ENCODE measurements around the gene LITAFD.
"Not testable (repeated sequence)": the region's sequence is repeated elsewhere in the genome, so short reads cannot be mapped to it uniquely, and the experiment has no call there.

LITAFD gene

GRCh38 chr16:8912793-8913192, 30.6 kb downstream of the LITAFD start:
- Mint-ChIP-seq H3K4me1 (peaks cover 22% of the 10 kb centered on the region), H3K4me3 (no peak overlapping the region), H3K27ac (peak overlapping the region; percentile 6), H3K9me3 (no peaks in the 10 kb centered on the region), H3K36me3 (peaks cover 100% of the 10 kb centered on the region)
- ATAC-seq, result no peak
- DNase-seq (ENCODE audit: low spot score in 2 of 2), result no peak

- Mint-ChIP-seq H3K9me3 (no peaks in the 10 kb centered on the region), H3K27ac (peak overlapping the region; percentile 6), H3K4me1 (peaks cover 26% of the 10 kb centered on the region), H3K36me3 (peaks cover 100% of the 10 kb centered on the region), H3K4me3 (no peak overlapping the region)
- DNase-seq (ENCODE audit: low spot score in 2 of 2) (no peak), ATAC-seq (no peak)
These were observed 31.9 kb downstream of the LITAFD start for GRCh38 chr16:8914098-8914497.

GRCh38 chr16:8915722-8916301, 33.7 kb downstream of the LITAFD start:
- Mint-ChIP-seq H3K36me3 (peaks cover 100% of the 10 kb centered on the region), H3K4me3 (no peak overlapping the region), H3K4me1 (peaks cover 39% of the 10 kb centered on the region), H3K9me3 (no peaks in the 10 kb centered on the region), H3K27ac (peak overlapping the region; percentile 43)
- ATAC-seq, result no peak
- DNase-seq (ENCODE audit: low spot score in 2 of 2), result no peak

GRCh38 chr16:8916541-8917225, 34.5 kb downstream of the LITAFD start:
- Mint-ChIP-seq H3K9me3 (no peaks in the 10 kb centered on the region), H3K4me1 (peaks cover 39% of the 10 kb centered on the region), H3K36me3 (peaks cover 100% of the 10 kb centered on the region), H3K4me3 (no peak overlapping the region), H3K27ac (peak overlapping the region; percentile 43)
- no peak for DNase-seq (ENCODE audit: low spot score in 2 of 2)
- no peak for ATAC-seq

- H3K9me3 Mint-ChIP-seq; ATAC-seq; H3K4me3 Mint-ChIP-seq; DNase-seq (ENCODE audit: low spot score in 2 of 2); H3K27ac Mint-ChIP-seq: not testable (repeated sequence)
- H3K4me1 Mint-ChIP-seq, result peaks cover 39% of the 10 kb centered on the region
- H3K36me3 Mint-ChIP-seq, result peaks cover 100% of the 10 kb centered on the region
These were observed 35.2 kb downstream of the LITAFD start for GRCh38 chr16:8917336-8917735.

- Mint-ChIP-seq H3K27ac (peak overlapping the region; percentile 71), H3K9me3 (no peaks in the 10 kb centered on the region), H3K4me1 (peaks cover 38% of the 10 kb centered on the region), H3K36me3 (peaks cover 99% of the 10 kb centered on the region), H3K4me3 (no peak overlapping the region)
- no peak for ATAC-seq
- DNase-seq (ENCODE audit: low spot score in 2 of 2), result no peak
These were observed 37.2 kb downstream of the LITAFD start for GRCh38 chr16:8919089-8919933.

- H3K4me1 Mint-ChIP-seq, result peaks cover 45% of the 10 kb centered on the region
These were observed 37.8 kb downstream of the LITAFD start for GRCh38 chr16:8919934-8920462.

GRCh38 chr16:8920645-8921346, 38.6 kb downstream of the LITAFD start:
- ATAC-seq, result peak; percentile 68
- peaks cover 52% of the 10 kb centered on the region for H3K4me1 Mint-ChIP-seq

More at GRCh38 chr16:8919934-8920462, 37.8 kb downstream of the LITAFD start:
- no peak overlapping the region for H3K4me3 Mint-ChIP-seq
- H3K36me3 Mint-ChIP-seq, result peaks cover 99% of the 10 kb centered on the region
- H3K9me3 Mint-ChIP-seq, result no peaks in the 10 kb centered on the region
- DNase-seq (ENCODE audit: low spot score in 2 of 2) (no peak), ATAC-seq (no peak)
- peak overlapping the region; percentile 71 for H3K27ac Mint-ChIP-seq

GRCh38 chr16:8921347-8921984, 39.3 kb downstream of the LITAFD start:
- peaks cover 55% of the 10 kb centered on the region for H3K4me1 Mint-ChIP-seq
- H3K4me3 Mint-ChIP-seq, result peak overlapping the region; percentile 21
- no peaks in the 10 kb centered on the region for H3K9me3 Mint-ChIP-seq
- H3K27ac Mint-ChIP-seq, result peak overlapping the region; percentile 71
- DNase-seq (ENCODE audit: low spot score in 2 of 2) (no peak), ATAC-seq (peak; percentile 32)
- peaks cover 99% of the 10 kb centered on the region for H3K36me3 Mint-ChIP-seq

More at GRCh38 chr16:8920645-8921346, 38.6 kb downstream of the LITAFD start:
- Mint-ChIP-seq H3K4me3 (peak overlapping the region; percentile 21), H3K36me3 (peaks cover 99% of the 10 kb centered on the region), H3K9me3 (no peaks in the 10 kb centered on the region), H3K27ac (peak overlapping the region; percentile 71)
- DNase-seq (ENCODE audit: low spot score in 2 of 2), result no peak

- Mint-ChIP-seq H3K4me1 (peaks cover 64% of the 10 kb centered on the region), H3K36me3 (peaks cover 99% of the 10 kb centered on the region), H3K27ac (no peak overlapping the region), H3K4me3 (no peak overlapping the region), H3K9me3 (no peaks in the 10 kb centered on the region)
- DNase-seq (ENCODE audit: low spot score in 2 of 2), result no peak
- ATAC-seq, result no peak
These were observed 41.0 kb downstream of the LITAFD start for GRCh38 chr16:8923199-8923598.

- Mint-ChIP-seq H3K4me3 (no peak overlapping the region), H3K9me3 (no peaks in the 10 kb centered on the region), H3K36me3 (peaks cover 99% of the 10 kb centered on the region), H3K4me1 (peaks cover 66% of the 10 kb centered on the region), H3K27ac (peak overlapping the region; percentile 74)
- no peak for DNase-seq (ENCODE audit: low spot score in 2 of 2)
- ATAC-seq, result no peak
These were observed 42.1 kb downstream of the LITAFD start for GRCh38 chr16:8924214-8924613.

GRCh38 chr16:8925455-8925854, 43.3 kb downstream of the LITAFD start:
- Mint-ChIP-seq H3K4me1 (peaks cover 61% of the 10 kb centered on the region), H3K9me3 (no peaks in the 10 kb centered on the region), H3K27ac (peak overlapping the region; percentile 20), H3K4me3 (no peak overlapping the region), H3K36me3 (peaks cover 99% of the 10 kb centered on the region)
- no peak for DNase-seq (ENCODE audit: low spot score in 2 of 2)
- no peak for ATAC-seq

- H3K9me3 Mint-ChIP-seq, result no peaks in the 10 kb centered on the region
- peaks cover 87% of the 10 kb centered on the region for H3K36me3 Mint-ChIP-seq
- peaks cover 54% of the 10 kb centered on the region for H3K4me1 Mint-ChIP-seq
- ATAC-seq (no peak), DNase-seq (ENCODE audit: low spot score in 2 of 2) (no peak)
- H3K27ac Mint-ChIP-seq, result no peak overlapping the region
- no peak overlapping the region for H3K4me3 Mint-ChIP-seq
These were observed 44.7 kb downstream of the LITAFD start for GRCh38 chr16:8926827-8927226.

GRCh38 chr16:8928467-8928957, 46.4 kb downstream of the LITAFD start:
- H3K27ac Mint-ChIP-seq, result peak overlapping the region; percentile 79
- no peaks in the 10 kb centered on the region for H3K9me3 Mint-ChIP-seq
- DNase-seq (ENCODE audit: low spot score in 2 of 2) (peak; percentile 11 to 66), ATAC-seq (peak; percentile 91)
- H3K4me1 Mint-ChIP-seq, result peaks cover 63% of the 10 kb centered on the region
- H3K36me3 Mint-ChIP-seq, result peaks cover 70% of the 10 kb centered on the region
- H3K4me3 Mint-ChIP-seq, result no peak overlapping the region
